Left kidney (tissue), 1 donor: Measurements from ENCODE around the gene REXO5. TPM values are rescaled to one million over a fixed set of nuclear protein-coding genes. Genes with fewer than 3 reads are reported as not detected.

Experiments used
- polyA plus RNA-seq: library from polyadenylated mRNA; unstranded; fragments of 120-200 nt; gene quantifications from one replicate; pipeline ENCODE4 v1.2.1, GENCODE V29; 2013; ENCODE audit not compliant: insufficient read length

REXO5 gene
- polyA plus RNA-seq, 1 donor, result 7.9 TPM

Other genes with a start within 250 kb of the REXO5 start
- gene ACSM2B, start 230.2 kb upstream of the REXO5 start, polyA plus RNA-seq, result 75.9 TPM
- 2.6 TPM for gene ACSM1, start 108.8 kb upstream of the REXO5 start, polyA plus RNA-seq
- 84.8 TPM for gene THUMPD1, start 64.7 kb upstream of the REXO5 start, polyA plus RNA-seq
- 136 TPM for gene ACSM3, start 42.5 kb upstream of the REXO5 start, polyA plus RNA-seq
- gene ERI2, start 55 bp upstream of the REXO5 start, polyA plus RNA-seq, result 36.5 TPM
- gene DCUN1D3, start 93.8 kb downstream of the REXO5 start, polyA plus RNA-seq, result 11.0 TPM
- 51.0 TPM for gene LYRM1, start 94.2 kb downstream of the REXO5 start, polyA plus RNA-seq